ENCODE results near the gene TNFSF18. TPM values are rescaled to one million over a fixed set of nuclear protein-coding genes. Genes with fewer than 3 reads are reported as not detected.

Gene TNFSF18
- total RNA-seq, 1 donor from 2014 or later = not detected

DNA sequence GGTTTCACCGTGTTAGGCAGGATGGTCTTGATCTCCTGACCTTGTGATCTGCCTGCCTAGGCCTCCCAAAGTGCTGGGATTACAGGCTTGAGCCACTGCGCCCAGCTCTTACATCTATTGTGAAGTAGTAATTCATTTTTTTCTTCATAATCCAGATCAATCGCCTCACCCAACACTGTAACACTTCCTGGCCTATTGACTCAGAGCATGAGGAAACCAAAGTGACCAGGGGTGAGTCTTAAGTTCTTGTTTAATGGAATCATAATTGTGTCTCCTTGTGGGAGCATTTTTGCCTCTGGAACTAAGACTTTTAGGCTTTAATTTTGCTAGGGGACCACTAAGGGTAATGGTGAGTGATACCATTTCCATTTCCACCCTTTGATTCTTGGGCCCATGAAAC, 27.4 kb downstream of the TNFSF18 start:
- peaks cover 2% of the 10 kb centered on the region for H3K27me3 Mint-ChIP-seq (ENCODE audit: unreplicated experiment)
- DNase-seq = no peak
- H3K4me3 Mint-ChIP-seq (ENCODE audit: unreplicated experiment) = no peak overlapping the region
- no peaks in the 10 kb centered on the region for H3K4me1 Mint-ChIP-seq (ENCODE audit: low read depth, unreplicated experiment)
- TF ChIP-seq, protein P1, sequence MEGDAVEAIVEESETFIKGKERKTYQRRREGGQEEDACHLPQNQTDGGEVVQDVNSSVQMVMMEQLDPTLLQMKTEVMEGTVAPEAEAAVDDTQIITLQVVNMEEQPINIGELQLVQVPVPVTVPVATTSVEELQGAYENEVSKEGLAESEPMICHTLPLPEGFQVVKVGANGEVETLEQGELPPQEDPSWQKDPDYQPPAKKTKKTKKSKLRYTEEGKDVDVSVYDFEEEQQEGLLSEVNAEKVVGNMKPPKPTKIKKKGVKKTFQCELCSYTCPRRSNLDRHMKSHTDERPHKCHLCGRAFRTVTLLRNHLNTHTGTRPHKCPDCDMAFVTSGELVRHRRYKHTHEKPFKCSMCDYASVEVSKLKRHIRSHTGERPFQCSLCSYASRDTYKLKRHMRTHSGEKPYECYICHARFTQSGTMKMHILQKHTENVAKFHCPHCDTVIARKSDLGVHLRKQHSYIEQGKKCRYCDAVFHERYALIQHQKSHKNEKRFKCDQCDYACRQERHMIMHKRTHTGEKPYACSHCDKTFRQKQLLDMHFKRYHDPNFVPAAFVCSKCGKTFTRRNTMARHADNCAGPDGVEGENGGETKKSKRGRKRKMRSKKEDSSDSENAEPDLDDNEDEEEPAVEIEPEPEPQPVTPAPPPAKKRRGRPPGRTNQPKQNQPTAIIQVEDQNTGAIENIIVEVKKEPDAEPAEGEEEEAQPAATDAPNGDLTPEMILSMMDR (IDR thresholded peaks at IDR 0.05; ENCODE audit: partially characterized antibody, unreplicated experiment) = no peak
- H3K9me3 Mint-ChIP-seq (ENCODE audit: unreplicated experiment) = no peaks in the 10 kb centered on the region
- no peaks in the 10 kb centered on the region for H3K36me3 Mint-ChIP-seq (ENCODE audit: unreplicated experiment)
- H3K27ac Mint-ChIP-seq (ENCODE audit: unreplicated experiment) = no peak overlapping the region

DNA sequence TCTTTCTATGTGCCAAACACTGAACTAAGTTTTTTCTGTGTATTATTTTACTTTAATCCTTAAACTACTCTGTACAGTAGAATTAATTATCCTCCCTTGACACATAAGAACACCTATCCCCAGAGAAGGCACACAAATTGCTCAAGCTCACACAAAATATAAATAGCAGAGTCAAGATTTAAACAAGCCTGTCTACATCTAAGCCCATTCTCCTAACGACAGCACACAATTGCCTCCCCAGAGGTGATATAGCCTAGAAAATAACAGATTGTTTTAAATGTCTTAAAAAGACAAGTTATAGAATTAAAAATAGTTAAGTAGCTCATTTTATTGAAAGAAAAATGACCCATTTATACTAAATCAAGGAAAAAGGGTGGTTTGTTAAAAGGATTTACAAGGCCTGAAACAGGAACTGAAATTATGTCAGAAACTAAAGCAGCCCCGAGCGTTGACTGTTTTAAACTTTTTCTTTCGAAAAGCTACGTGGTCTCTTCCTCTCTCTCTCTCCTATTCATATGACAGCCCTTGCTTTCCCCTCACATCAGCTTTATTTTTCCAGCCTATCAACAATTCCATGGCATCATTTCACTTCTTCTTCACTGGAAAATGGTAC, 30.5 kb downstream of the TNFSF18 start:
- H3K36me3 Mint-ChIP-seq (ENCODE audit: unreplicated experiment) = no peaks in the 10 kb centered on the region
- H3K27me3 Mint-ChIP-seq (ENCODE audit: unreplicated experiment) = peaks cover 2% of the 10 kb centered on the region
- no peak overlapping the region for H3K4me3 Mint-ChIP-seq (ENCODE audit: unreplicated experiment)
- H3K4me1 Mint-ChIP-seq (ENCODE audit: low read depth, unreplicated experiment) = no peaks in the 10 kb centered on the region
- TF ChIP-seq, protein P1 (IDR thresholded peaks at IDR 0.05; ENCODE audit: partially characterized antibody, unreplicated experiment) = no peak
- no peak for DNase-seq
- no peak overlapping the region for H3K27ac Mint-ChIP-seq (ENCODE audit: unreplicated experiment)
- H3K9me3 Mint-ChIP-seq (ENCODE audit: unreplicated experiment) = no peaks in the 10 kb centered on the region

DNA sequence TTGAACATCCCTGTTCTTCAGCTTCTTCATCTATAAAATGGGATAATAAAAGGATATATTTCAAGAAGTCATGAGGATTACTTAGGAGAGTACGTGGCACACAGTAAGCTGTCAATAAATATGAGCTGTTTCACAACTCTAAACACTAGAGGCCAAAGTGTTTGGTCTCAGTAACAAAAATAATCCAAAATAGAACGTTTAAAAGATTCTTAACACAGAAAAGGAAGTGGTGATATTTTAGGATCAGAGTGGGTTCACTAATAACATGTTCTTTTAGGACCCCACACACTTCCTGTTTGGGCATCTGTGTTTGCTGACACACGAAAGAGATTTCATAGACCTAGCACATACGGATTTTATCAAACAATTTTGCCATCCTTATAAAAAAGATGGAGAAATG, 32.9 kb downstream of the TNFSF18 start:
- Mint-ChIP-seq H3K4me1 (ENCODE audit: low read depth, unreplicated experiment) (no peaks in the 10 kb centered on the region), H3K27me3 (ENCODE audit: unreplicated experiment) (peaks cover 2% of the 10 kb centered on the region), H3K36me3 (ENCODE audit: unreplicated experiment) (no peaks in the 10 kb centered on the region), H3K4me3 (ENCODE audit: unreplicated experiment) (no peak overlapping the region), H3K9me3 (ENCODE audit: unreplicated experiment) (no peaks in the 10 kb centered on the region), H3K27ac (ENCODE audit: unreplicated experiment) (no peak overlapping the region)
- TF ChIP-seq, protein P1 (IDR thresholded peaks at IDR 0.05; ENCODE audit: partially characterized antibody, unreplicated experiment) = no peak
- DNase-seq = no peak

DNA sequence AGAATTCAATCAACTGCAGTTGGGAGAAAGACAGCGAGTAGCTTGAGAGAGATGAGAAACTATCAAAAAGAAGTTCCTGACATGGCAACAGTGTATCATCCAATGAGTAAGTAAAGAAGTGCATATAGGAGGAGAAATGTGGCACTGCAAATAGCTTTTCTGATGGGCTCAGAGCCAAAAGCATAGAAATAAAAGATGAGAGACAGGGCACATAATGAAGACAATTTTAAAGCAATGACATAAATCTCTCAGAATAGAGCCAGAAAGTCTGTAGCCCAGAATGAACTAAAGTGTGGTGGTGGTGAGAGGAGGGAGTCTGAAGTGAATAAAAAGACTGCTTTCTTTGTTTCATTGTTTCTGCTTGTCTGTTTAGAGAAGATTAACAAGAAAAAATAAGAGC, 34.3 kb downstream of the TNFSF18 start:
- TF ChIP-seq, protein P1 (IDR thresholded peaks at IDR 0.05; ENCODE audit: partially characterized antibody, unreplicated experiment) = no peak
- H3K27me3 Mint-ChIP-seq (ENCODE audit: unreplicated experiment) = no peaks in the 10 kb centered on the region
- H3K4me1 Mint-ChIP-seq (ENCODE audit: low read depth, unreplicated experiment) = no peaks in the 10 kb centered on the region
- H3K4me3 Mint-ChIP-seq (ENCODE audit: unreplicated experiment) = no peak overlapping the region
- no peaks in the 10 kb centered on the region for H3K36me3 Mint-ChIP-seq (ENCODE audit: unreplicated experiment)
- no peak overlapping the region for H3K27ac Mint-ChIP-seq (ENCODE audit: unreplicated experiment)
- DNase-seq = no peak
- H3K9me3 Mint-ChIP-seq (ENCODE audit: unreplicated experiment) = no peaks in the 10 kb centered on the region

DNA sequence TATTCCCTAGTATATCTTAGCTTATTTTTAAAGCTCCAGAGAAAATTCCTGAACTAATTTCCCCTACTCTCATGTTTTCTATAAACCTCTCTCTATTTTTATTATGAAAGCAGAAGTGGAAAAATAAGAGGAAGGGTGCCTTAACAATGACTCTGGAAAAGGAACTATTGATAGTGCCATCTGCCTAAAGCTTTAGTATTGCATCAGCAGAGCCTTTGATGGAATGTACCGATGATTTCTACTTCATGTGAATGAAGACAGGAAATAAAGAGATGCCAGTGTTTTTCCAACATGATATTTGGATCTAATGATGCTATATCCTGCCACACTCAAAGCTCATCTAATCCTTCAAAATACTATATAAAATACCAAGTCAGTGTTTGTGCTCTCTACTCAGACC, 35.1 kb downstream of the TNFSF18 start:
- Mint-ChIP-seq H3K4me3 (ENCODE audit: unreplicated experiment) (no peak overlapping the region), H3K9me3 (ENCODE audit: unreplicated experiment) (no peaks in the 10 kb centered on the region), H3K36me3 (ENCODE audit: unreplicated experiment) (no peaks in the 10 kb centered on the region), H3K27ac (ENCODE audit: unreplicated experiment) (no peak overlapping the region), H3K4me1 (ENCODE audit: low read depth, unreplicated experiment) (no peaks in the 10 kb centered on the region), H3K27me3 (ENCODE audit: unreplicated experiment) (no peaks in the 10 kb centered on the region)
- TF ChIP-seq, protein P1 (IDR thresholded peaks at IDR 0.05; ENCODE audit: partially characterized antibody, unreplicated experiment) = no peak
- DNase-seq = no peak
